Omental fat pad (tissue), 4 donors: ENCODE data around the gene TPCN2. TPM values are rescaled to one million over a fixed set of nuclear protein-coding genes. Genes with fewer than 3 reads are reported as not detected.
A peak's percentile ranks its signal among the peaks of the same experiment; 100 is the strongest.

ENCODE experiments used
- ATAC-seq: fragments of 150-250 bp; one replicate; pipeline ENCODE4 v1.9.1; 2016; ENCODE audit warnings: mild to moderate bottlenecking, moderate library complexity; ENCODE audit not compliant: low FRiP score
- DNase-seq: peaks from one replicate; pipeline ENCODE4 v3.0.0-alpha.2; 2019; ENCODE audit warnings: low spot score
- CTCF ChIP-seq, 3 donors: fragments of 450-650 bp; IDR thresholded peaks; one replicate each; pipeline ENCODE4 v1.5.1; 2016 to 2017; ENCODE audit warnings: antibody characterized with exemption in 3 of 3, mild to moderate bottlenecking in 3 of 3, moderate library complexity in 2 of 3
- total RNA-seq, 4 donors: library from RNA; depleted of rRNA; stranded (reverse); fragments of >200 nt; gene quantifications; one replicate each; pipeline ENCODE4 v1.1.0, GENCODE V29; 2016

TPCN2 gene
- total RNA-seq, 4 donors from 2014 or later = 11.8 to 23.3 (median 15.4) TPM

GRCh38 chr11:69032833-69033232 lies 15.9 kb upstream of the TPCN2 start:
- TF ChIP-seq CTCF (IDR thresholded peaks at IDR 0.05) = no peak
- ATAC-seq = no peak
- no peak for DNase-seq

GRCh38 chr11:69033431-69033830 lies 15.3 kb upstream of the TPCN2 start:
- no peak for TF ChIP-seq CTCF (IDR thresholded peaks at IDR 0.05)
- ATAC-seq (no peak), DNase-seq (no peak)

GRCh38 chr11:69034123-69034867 lies 14.4 kb upstream of the TPCN2 start:
- ATAC-seq (no peak), DNase-seq (no peak)
- TF ChIP-seq CTCF (IDR thresholded peaks at IDR 0.05) = no peak

GRCh38 chr11:69035150-69035945 lies 13.4 kb upstream of the TPCN2 start:
- no peak for DNase-seq
- ATAC-seq = no peak
- no peak for TF ChIP-seq CTCF (IDR thresholded peaks at IDR 0.05)

- ATAC-seq (peak; percentile 35), DNase-seq (no peak)
- TF ChIP-seq CTCF (IDR thresholded peaks at IDR 0.05) = no peak
Measured at GRCh38 chr11:69035946-69036340, 12.8 kb upstream of the TPCN2 start.

- DNase-seq (no peak), ATAC-seq (no peak)
- no peak for TF ChIP-seq CTCF (IDR thresholded peaks at IDR 0.05)
Measured at GRCh38 chr11:69037074-69037473, 11.7 kb upstream of the TPCN2 start.
